Bone marrow (tissue), 2 donors: ENCODE data around the gene PRAF2.

Experiments
- DNase-seq, 2 donors: peaks; one replicate each; lab custom pipeline; 2025; lab: John Stamatoyannopoulos, UW

The PRAF2 gene

GRCh38 chrX:49073601-49074575, at the start of gene PRAF2:
PRAF2 (minus strand) TSS chrX:49074002; CDS start chrX:49073987, 15 bp downstream.
- peak; percentile 52 to 63 for DNase-seq

GRCh38 chrX:49122499-49122898, 48.7 kb upstream of the PRAF2 start:
- no peak for DNase-seq

GRCh38 chrX:49120091-49120490, 46.3 kb upstream of the PRAF2 start:
- no peak for DNase-seq

GRCh38 chrX:49117581-49117980, 43.8 kb upstream of the PRAF2 start:
- no peak for DNase-seq

GRCh38 chrX:49116716-49117115, 42.9 kb upstream of the PRAF2 start:
- DNase-seq: no peak

GRCh38 chrX:49116076-49116475, 42.3 kb upstream of the PRAF2 start:
- DNase-seq: no peak

GRCh38 chrX:49111791-49112190, 38.0 kb upstream of the PRAF2 start:
- DNase-seq: no peak

GRCh38 chrX:49110417-49110816, 36.6 kb upstream of the PRAF2 start:
- DNase-seq: no peak

- no peak for DNase-seq
Measured at GRCh38 chrX:49108641-49109040, 34.8 kb upstream of the PRAF2 start.

- DNase-seq: no peak
Measured at GRCh38 chrX:49106930-49107329, 33.1 kb upstream of the PRAF2 start.

- DNase-seq: no peak
Measured at GRCh38 chrX:49106296-49106695, 32.5 kb upstream of the PRAF2 start.

- no peak for DNase-seq
Measured at GRCh38 chrX:49103637-49104036, 29.8 kb upstream of the PRAF2 start.

- no peak for DNase-seq
Measured at GRCh38 chrX:49102190-49102589, 28.4 kb upstream of the PRAF2 start.

- no peak for DNase-seq
Measured at GRCh38 chrX:49101629-49101984, 27.8 kb upstream of the PRAF2 start.

GRCh38 chrX:49100704-49101628, 27.2 kb upstream of the PRAF2 start:
- DNase-seq: peak; percentile 49 to 70

- DNase-seq: no peak
Measured at GRCh38 chrX:49096419-49096818, 22.6 kb upstream of the PRAF2 start.

GRCh38 chrX:49089553-49089952, 15.8 kb upstream of the PRAF2 start:
- DNase-seq: no peak

GRCh38 chrX:49082271-49082871, 8.6 kb upstream of the PRAF2 start:
- no peak for DNase-seq

- peak; percentile 40 to 66 for DNase-seq
Measured at GRCh38 chrX:49079489-49080428, 6.0 kb upstream of the PRAF2 start, which contains the start of gene WDR45. WDR45 (minus strand) TSS chrX:49079887; CDS start chrX:49078095, 1,792 bp downstream.

- DNase-seq: no peak
Measured at GRCh38 chrX:49077941-49078340, 4.1 kb upstream of the PRAF2 start.

GRCh38 chrX:49075347-49075746, 1.5 kb upstream of the PRAF2 start:
- no peak for DNase-seq
